Esophagus squamous epithelium (tissue), 4 donors: ENCODE measurements around the gene WDR6.

Source experiments
- POLR2A ChIP-seq, 4 donors: fragments of 450-650 bp; IDR thresholded peaks; one replicate each; pipeline ENCODE4 v1.6.1; 2017; ENCODE audit warnings: antibody characterized with exemption in 4 of 4, mild to moderate bottlenecking in 4 of 4, moderate library complexity in 3 of 4
- TF ChIP-seq, protein P1 (sequence below), 6 experiments: fragments of 450-650 bp in 4 of 6; fragments of 200-600 bp in 2 of 6; sonication (generic) in 2 of 6; IDR thresholded peaks; one replicate each; pipeline ENCODE4 v1.5.1; 2016 to 2019; ENCODE audit warnings: antibody characterized with exemption in 6 of 6, mild to moderate bottlenecking in 4 of 6, moderate library complexity in 4 of 6

DNA sequence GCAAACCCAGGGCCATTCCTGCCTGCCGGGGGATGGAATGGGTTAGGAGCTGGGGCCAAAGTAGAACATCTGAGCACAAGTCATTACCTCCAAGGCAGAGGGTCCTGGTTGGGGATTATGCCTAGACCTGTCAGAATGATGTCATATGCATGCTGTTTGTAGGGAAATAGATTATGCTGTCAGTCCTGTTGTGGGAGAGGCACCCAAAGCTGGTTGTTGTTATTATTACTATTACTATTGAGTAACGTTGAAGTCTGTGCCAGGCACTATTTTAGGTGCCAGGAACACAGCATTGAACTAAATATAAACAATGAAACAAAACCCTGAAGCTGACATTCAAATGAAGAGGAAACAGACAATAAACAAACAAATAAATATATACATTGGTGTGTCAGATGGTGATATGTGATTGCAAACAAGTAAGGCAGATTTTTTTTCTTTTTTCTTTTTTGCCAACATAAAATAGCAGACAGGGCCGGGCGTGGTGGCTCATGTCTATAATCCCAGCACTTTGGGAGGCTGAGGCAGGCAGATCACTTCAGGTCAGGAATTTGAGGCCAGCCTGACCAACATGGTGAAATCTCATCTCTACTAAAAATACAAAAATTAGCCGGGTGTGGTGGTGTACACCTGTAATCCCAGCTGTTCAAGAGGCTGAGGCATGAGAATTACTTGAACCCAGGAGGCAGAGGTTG, 15.2 kb upstream of the WDR6 start:
- TF ChIP-seq, protein P1, sequence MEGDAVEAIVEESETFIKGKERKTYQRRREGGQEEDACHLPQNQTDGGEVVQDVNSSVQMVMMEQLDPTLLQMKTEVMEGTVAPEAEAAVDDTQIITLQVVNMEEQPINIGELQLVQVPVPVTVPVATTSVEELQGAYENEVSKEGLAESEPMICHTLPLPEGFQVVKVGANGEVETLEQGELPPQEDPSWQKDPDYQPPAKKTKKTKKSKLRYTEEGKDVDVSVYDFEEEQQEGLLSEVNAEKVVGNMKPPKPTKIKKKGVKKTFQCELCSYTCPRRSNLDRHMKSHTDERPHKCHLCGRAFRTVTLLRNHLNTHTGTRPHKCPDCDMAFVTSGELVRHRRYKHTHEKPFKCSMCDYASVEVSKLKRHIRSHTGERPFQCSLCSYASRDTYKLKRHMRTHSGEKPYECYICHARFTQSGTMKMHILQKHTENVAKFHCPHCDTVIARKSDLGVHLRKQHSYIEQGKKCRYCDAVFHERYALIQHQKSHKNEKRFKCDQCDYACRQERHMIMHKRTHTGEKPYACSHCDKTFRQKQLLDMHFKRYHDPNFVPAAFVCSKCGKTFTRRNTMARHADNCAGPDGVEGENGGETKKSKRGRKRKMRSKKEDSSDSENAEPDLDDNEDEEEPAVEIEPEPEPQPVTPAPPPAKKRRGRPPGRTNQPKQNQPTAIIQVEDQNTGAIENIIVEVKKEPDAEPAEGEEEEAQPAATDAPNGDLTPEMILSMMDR (IDR thresholded peaks at IDR 0.05) = no peak
- TF ChIP-seq POLR2A (IDR thresholded peaks at IDR 0.05) = no peak
